GM12878 (cell line): ENCODE results near the gene RNF166. TPM values are rescaled to one million over a fixed set of nuclear protein-coding genes. Genes with fewer than 3 reads are reported as not detected.

Source experiments
- ATAC-seq: fragments of 200-7000 bp; cut with Tn5 transposase; 3 replicates; pipeline ENCODE4 v1.9.1; 2020; ENCODE audit warnings: mild to moderate bottlenecking, moderate library complexity
- BruUV-seq: library from RNA; stranded (reverse); fragments of 400-500 nt; replicated peaks from 2 replicates; lab custom pipeline; 2021; lab: Mats Ljungman, UMichigan
- CTCF ChIA-PET: fragments of 300-600 bp; sonication (Branson Sonifier 250); formaldehyde crosslinking; extraction: SDS; loops from one replicate; lab custom pipeline; 2021; ENCODE audit warnings: inconsistent platforms; lab: Yijun Ruan, JAX
- POLR2A ChIA-PET: fragments of 350-600 bp; formaldehyde crosslinking; extraction: SDS; loops from one replicate; lab custom pipeline; 2021; ENCODE audit warnings: inconsistent platforms; lab: Charles Lee
- RAD21 ChIA-PET: fragments of 300-600 bp; sonication (Branson Sonifier 250); formaldehyde crosslinking; loops from one replicate; lab custom pipeline; 2023; ENCODE audit warnings: antibody characterized with exemption; ENCODE audit not compliant: unreplicated experiment; lab: Charles Lee
- SMC1A ChIA-PET: fragments of 300-600 bp; sonication (Branson Sonifier 250); formaldehyde crosslinking; loops from one replicate; lab custom pipeline; 2023; ENCODE audit not compliant: unreplicated experiment, uncharacterized antibody; lab: Charles Lee
- DNase-seq: peaks from one replicate; pipeline ENCODE4 v3.0.0-alpha.2; 2011; ENCODE audit warnings: low read depth, low spot score
- FAIRE-seq: peaks from 3 replicates; lab custom pipeline; 2011; peaks lifted over from hg19 to GRCh38; lab: Jason Lieb, UNC
- H2AFZ ChIP-seq: 2 replicates; pipeline ENCODE4 v1.6.0; 2011; ENCODE audit warnings: low read depth, low read length, control low read depth; ENCODE audit not compliant: control insufficient read depth
- H3K27ac ChIP-seq: 2 replicates; pipeline ENCODE4 v1.5.1; 2011; ENCODE audit warnings: control low read depth; ENCODE audit not compliant: control insufficient read depth, insufficient read depth
- H3K27me3 ChIP-seq, 2 experiments: replicated peaks in 1 of 2; 2 replicates each; pipeline versions ENCODE4 v1.6.0 to v1.6.1; 2011; ENCODE audit warnings: low read length in 1 of 2; ENCODE audit not compliant: control insufficient read depth in 2 of 2, insufficient read depth in 2 of 2
- H3K36me3 ChIP-seq, 2 experiments: 2 replicates each; pipeline ENCODE4 v1.5.1; 2011; ENCODE audit warnings: low read length in 1 of 2; ENCODE audit not compliant: control insufficient read depth in 2 of 2, insufficient read depth in 2 of 2
- H3K4me1 ChIP-seq: 2 replicates; pipeline ENCODE4 v1.6.1; 2011; ENCODE audit warnings: mild to moderate bottlenecking, low read length, moderate library complexity, mixed read lengths; ENCODE audit not compliant: control insufficient read depth, insufficient read depth
- H3K4me2 ChIP-seq: 2 replicates; pipeline ENCODE4 v1.6.0; 2011; ENCODE audit warnings: control low read depth; ENCODE audit not compliant: control insufficient read depth, insufficient read depth
- H3K4me3 ChIP-seq: fragments of 200-600 bp; sonication (generic); 2 replicates; pipeline ENCODE4 v1.5.1; 2016
- H3K79me2 ChIP-seq: 2 replicates; pipeline ENCODE4 v1.6.0; 2011; ENCODE audit warnings: low read length; ENCODE audit not compliant: control insufficient read depth, insufficient read depth
- H3K9ac ChIP-seq: 2 replicates; pipeline ENCODE4 v1.8.0; 2011; ENCODE audit warnings: low read length, control low read depth, mixed read lengths; ENCODE audit not compliant: control insufficient read depth, insufficient read depth
- H3K9me3 ChIP-seq: replicated peaks from 3 replicates; pipeline ENCODE4 v1.5.1; 2011; ENCODE audit warnings: mild to moderate bottlenecking, low read length; ENCODE audit not compliant: control insufficient read depth, insufficient read depth
- H4K20me1 ChIP-seq: 2 replicates; pipeline ENCODE4 v1.6.0; 2011; ENCODE audit not compliant: control insufficient read depth, insufficient read depth
- CEBPB ChIP-seq, 2 experiments: fragments of 150-350 bp in 1 of 2; IDR thresholded peaks; 2 replicates each; pipeline ENCODE4 v1.6.1; 2012 to 2014; ENCODE audit warnings: low read depth in 2 of 2, low read length in 2 of 2, borderline replicate concordance in 1 of 2, inconsistent platforms in 1 of 2
- CUX1 ChIP-seq: IDR thresholded peaks from 2 replicates; pipeline ENCODE4 v1.6.1; 2012; ENCODE audit warnings: improper control_type of control experiment, low read depth, low read length; ENCODE audit not compliant: insufficient replicate concordance
- E2F8 ChIP-seq: fragments of 450-650 bp; IDR thresholded peaks from 2 replicates; pipeline ENCODE4 v1.6.1; 2018; ENCODE audit warnings: mild to moderate bottlenecking, low read depth, moderate library complexity; ENCODE audit not compliant: partially characterized antibody
- JUNB ChIP-seq: IDR thresholded peaks from 2 replicates; pipeline ENCODE4 v1.6.1; 2016; ENCODE audit warnings: antibody characterized with exemption, mild to moderate bottlenecking
- NBN ChIP-seq: fragments of 450-650 bp; IDR thresholded peaks from 2 replicates; pipeline ENCODE4 v1.6.1; 2016
- PML ChIP-seq: IDR thresholded peaks from 2 replicates; pipeline ENCODE4 v1.6.1; 2012; ENCODE audit warnings: low read length, inconsistent platforms
- POLR2AphosphoS5 ChIP-seq: IDR thresholded peaks from 2 replicates; pipeline ENCODE4 v1.6.1; 2011; ENCODE audit warnings: mild to moderate bottlenecking, low read length, inconsistent platforms
- RB1 ChIP-seq: fragments of 450-650 bp; formaldehyde crosslinking; IDR thresholded peaks from 2 replicates; pipeline ENCODE4 v1.6.1; 2017; ENCODE audit warnings: mild to moderate bottlenecking, borderline replicate concordance
- SPI1 ChIP-seq: IDR thresholded peaks from 2 replicates; pipeline ENCODE4 v1.6.1; 2011; ENCODE audit warnings: low read depth, mild to moderate bottlenecking, low read length, moderate library complexity, borderline replicate concordance; ENCODE audit not compliant: insufficient read depth
- SREBF1 ChIP-seq: IDR thresholded peaks from 2 replicates; pipeline ENCODE4 v1.6.1; 2012; ENCODE audit warnings: mild to moderate bottlenecking, low read length
- SRF ChIP-seq, 2 experiments: IDR thresholded peaks; 2 replicates each; pipeline ENCODE4 v1.6.1; 2011; ENCODE audit warnings: low read depth in 2 of 2, low read length in 2 of 2, mild to moderate bottlenecking in 1 of 2, moderate library complexity in 1 of 2
- TAF1 ChIP-seq: IDR thresholded peaks from 2 replicates; pipeline ENCODE4 v1.6.1; 2011; ENCODE audit warnings: mild to moderate bottlenecking, low read depth, low read length, borderline replicate concordance
- TBL1XR1 ChIP-seq: IDR thresholded peaks from 2 replicates; pipeline ENCODE4 v1.6.1; 2012; ENCODE audit warnings: low read depth, low read length, improper control_type of control experiment
- TCF12 ChIP-seq: IDR thresholded peaks from 2 replicates; pipeline ENCODE4 v1.6.1; 2011; ENCODE audit warnings: low read depth, mild to moderate bottlenecking, low read length
- USF2 ChIP-seq: IDR thresholded peaks from 2 replicates; pipeline ENCODE4 v1.6.1; 2011; ENCODE audit warnings: low read depth, low read length, improper control_type of control experiment, borderline replicate concordance
- ZNF207 ChIP-seq: fragments of 450-650 bp; IDR thresholded peaks from 2 replicates; pipeline ENCODE4 v1.6.1; 2014; ENCODE audit warnings: antibody characterized with exemption, mild to moderate bottlenecking, borderline replicate concordance
- WGBS: methylation state at CpG from one replicate; pipeline ENCODE4 v1.1.6; 2016; ENCODE audit warnings: low lambda C conversion rate; ENCODE audit not compliant: insufficient replicate concordance, insufficient coverage; ENCODE audit errors: missing lambda C conversion rate; 5-methylcytosine and 5-hydroxymethylcytosine counted together
- in situ Hi-C: fragments of 300-500 bp; cut with MboI; formaldehyde crosslinking; loops from 9 replicates; pipeline ENCODE4 v1.14.3; 2018; ENCODE audit warnings: mixed read lengths
- intact Hi-C: fragments of 100-400 bp; cut with micrococcal nuclease; formaldehyde crosslinking; loops from one replicate; pipeline ENCODE4 v1.14.2; 2022; ENCODE audit not compliant: unreplicated experiment
- polyA plus RNA-seq, 11 experiments: library from polyadenylated mRNA; depleted of rRNA in 4 of 11; unstranded in 6 of 11; stranded (reverse) in 5 of 11; fragments of >200 nt; fragmentation: Nextera tagmentation in 4 of 11; fragmentation: Illumina TruSeq in 1 of 11; extraction: Ambion mirVana in 4 of 11; extraction: Trizol in 1 of 11; gene quantifications; 1 replicate in 1 of 11; 2 replicates in 10 of 11; pipeline versions ENCODE4 v1.2.1 to v1.2.3, GENCODE V29; 2011 to 2016; ENCODE audit warnings: inconsistent platforms in 2 of 11, missing spikeins in 2 of 11, low read depth in 1 of 11
- total RNA-seq, 4 experiments: library from RNA; depleted of rRNA in 3 of 4; stranded (reverse); fragments of >200 nt in 3 of 4; fragmentation: Illumina TruSeq in 1 of 4; extraction: Trizol in 1 of 4; gene quantifications; 2 replicates each; pipeline versions ENCODE4 v1.2.1 to v1.2.3, GENCODE V29; 2013 to 2021

The RNF166 gene
- total and polyA plus RNA-seq, 10 of the 15 experiments (the other 5 are each of a cell fraction or from before 2014, with no cell fraction given): 0.48 to 32.8 (median 12.1) TPM

GRCh38 chr16:88719933-88720296 is 13.7 kb upstream of the RNF166 start:
- ChIA-PET RAD21 (no interaction called here), SMC1A (no interaction called here), CTCF (no interaction called here), POLR2A (no interaction called here)
- WGBS: 95% methylated on average over 19 of the region's 19 CpGs
- no peak overlapping the region for H3K9ac ChIP-seq
- no peak for ATAC-seq
- H3K27ac ChIP-seq: no peak overlapping the region
- no peak overlapping the region for H2AFZ ChIP-seq
- H4K20me1 ChIP-seq: no peaks in the 10 kb centered on the region
- H3K27me3 ChIP-seq: no peaks in the 10 kb centered on the region
- H3K9me3 ChIP-seq: no peaks in the 10 kb centered on the region
- H3K4me3 ChIP-seq: no peak overlapping the region
- FAIRE-seq: no peak
- BruUV-seq: no TSS peak
- no peak for TF ChIP-seq TCF12
- TF ChIP-seq ZNF207: no peak
- no peak for TF ChIP-seq USF2
- no peak for TF ChIP-seq SPI1
- TF ChIP-seq JUNB: no peak
- no peak for TF ChIP-seq TBL1XR1
- TF ChIP-seq CUX1: no peak
- TF ChIP-seq POLR2AphosphoS5: no peak
- no peak for TF ChIP-seq PML
- TF ChIP-seq SRF (IDR thresholded peaks at IDR 0.05; ENCODE audit: low read depth in 2 of 2, low read length in 2 of 2): no peak
- no peak for TF ChIP-seq E2F8
- TF ChIP-seq NBN: no peak
- TF ChIP-seq TAF1: no peak
- TF ChIP-seq RB1: no peak
- TF ChIP-seq CEBPB (IDR thresholded peaks at IDR 0.05; ENCODE audit: borderline replicate concordance in 1 of 2, low read depth in 2 of 2, low read length in 2 of 2): no peak
- TF ChIP-seq SREBF1: no peak
- TF ChIP-seq, all 136 proteins: peak for 0
- intact Hi-C loops (no loop called here), in situ Hi-C loops (no loop called here)
- Histone ChIP-seq H3K36me3 (peaks cover 13 to 58% of the 10 kb centered on the region in 2 experiments), H3K79me2 (no peaks in the 10 kb centered on the region), H3K4me1 (no peaks in the 10 kb centered on the region), H3K4me2 (no peak overlapping the region)
- DNase-seq: no peak
